Stimulated activated CD4-positive, alpha-beta T cell treated with anti-CD3 and anti-CD28 coated beads, Interleukin-1b, Interleukin-23, amount 100 ng/mL, for 24 hours (primary cell): ENCODE data around the gene ADSL.

Experiments used
- DNase-seq, 4 experiments: peaks; one replicate each; pipeline ENCODE4 v3.0.0-alpha.2; 2020; ENCODE audit warnings: low read depth in 4 of 4, low spot score in 1 of 4

ADSL gene

GRCh38 chr22:40434106-40434505, 87.8 kb downstream of the ADSL start:
- no peak for DNase-seq

- no peak for DNase-seq
Measured at GRCh38 chr22:40434745-40435144, 88.4 kb downstream of the ADSL start.

GRCh38 chr22:40436505-40437431, 90.5 kb downstream of the ADSL start:
- DNase-seq: no peak
